Muscle of back (tissue), 11 donors: ENCODE results near the gene CAMSAP1. TPM values are rescaled to one million over a fixed set of nuclear protein-coding genes. Genes with fewer than 3 reads are reported as not detected.

Experiments used
- DNase-seq, 3 donors: peaks; one replicate each; pipeline versions ENCODE4 v3.0.0 to v3.0.0-alpha.2; 2013
- polyA plus RNA-seq, 10 donors: library from polyadenylated mRNA; unstranded; fragments of 120-200 nt; gene quantifications; one replicate each; pipeline ENCODE4 v1.2.1, GENCODE V29; 2013; ENCODE audit not compliant: insufficient read length in 10 of 10

Gene CAMSAP1
- polyA plus RNA-seq, 10 donors, result 19.5 to 28.1 (median 24.0) TPM

GRCh38 chr9:135759676-135760300 lies 147.6 kb downstream of the CAMSAP1 start:
- DNase-seq, result no peak

- no peak for DNase-seq
Observed at GRCh38 chr9:135758870-135759269, 148.5 kb downstream of the CAMSAP1 start.

Other genes starting within 250 kb of the CAMSAP1 start
- gene LCN9, start 244.2 kb downstream of the CAMSAP1 start, polyA plus RNA-seq, result not detected
- gene SOHLH1, start 208.1 kb downstream of the CAMSAP1 start, polyA plus RNA-seq, result under 1 TPM in 7 of 10 donors, not detected in 3; 0.11 to 0.29 (median 0.21) TPM
- gene KCNT1, start 205.4 kb downstream of the CAMSAP1 start, polyA plus RNA-seq, result 10 to 100 TPM in 3 of 10 donors, 1 to 10 TPM in 7; 2.8 to 13.6 (median 7.2) TPM
- gene UBAC1, start 53.8 kb upstream of the CAMSAP1 start, polyA plus RNA-seq, result 10 to 100 TPM; 31.7 to 47.1 (median 38.4) TPM
- 10 to 100 TPM in 5 of 10 donors, 1 to 10 TPM in 5; 6.0 to 11.8 (median 10.0) TPM for gene NACC2, start 187.7 kb upstream of the CAMSAP1 start, polyA plus RNA-seq
- 10 to 100 TPM; 13.6 to 24.3 (median 18.4) TPM for gene TMEM250, start 211.3 kb upstream of the CAMSAP1 start, polyA plus RNA-seq